Measurements from ENCODE around the gene DHRSX. TPM values are rescaled to one million over a fixed set of nuclear protein-coding genes. Genes with fewer than 3 reads are reported as not detected.

DHRSX gene
- total and polyA plus RNA-seq, 2 donors from 2014 or later, result 26.4 to 30.0 TPM

GRCh38 chrX:2427737-2428136, 73.0 kb downstream of the DHRSX start:
- Histone ChIP-seq H3K9me3 (ENCODE audit: control insufficient read depth in 2 of 3, insufficient read depth in 1 of 3, low read length in 3 of 3) (no peaks in the 10 kb centered on the region), H3K9ac (ENCODE audit: low read length in 3 of 3) (no peak overlapping the region), H3K36me3 (ENCODE audit: control insufficient read depth in 2 of 3, insufficient read depth in 3 of 3, low read length in 3 of 3) (peaks cover 0 to 6% (median 0%) of the 10 kb centered on the region in 3 donors), H3K4me1 (ENCODE audit: control insufficient read depth in 2 of 3, insufficient read depth in 2 of 3, low read depth in 1 of 3, low read length in 3 of 3) (peaks cover 0 to 3% (median 0%) of the 10 kb centered on the region in 3 donors), H3K4me3 (ENCODE audit: low read length in 3 of 3) (no peak overlapping the region), H3K27ac (ENCODE audit: low read depth in 2 of 2, low read length in 2 of 2) (no peak overlapping the region), H3K27me3 (ENCODE audit: control insufficient read depth, insufficient read depth, low read length) (no peaks in the 10 kb centered on the region)
- intact Hi-C loops (cut with DNase I), result no loop called here
- DNase-seq (no peak), FAIRE-seq (no peak)
- TF ChIP-seq CTCF (IDR thresholded peaks at IDR 0.05; ENCODE audit: borderline replicate concordance, extremely low read depth, insufficient read depth), result no peak

- Histone ChIP-seq H3K36me3 (ENCODE audit: control insufficient read depth in 2 of 3, insufficient read depth in 3 of 3, low read length in 3 of 3) (peaks cover 0 to 6% (median 0%) of the 10 kb centered on the region in 3 donors), H3K27ac (ENCODE audit: low read depth in 2 of 2, low read length in 2 of 2) (no peak overlapping the region), H3K4me3 (ENCODE audit: low read length in 3 of 3) (no peak overlapping the region), H3K4me1 (ENCODE audit: control insufficient read depth in 2 of 3, insufficient read depth in 2 of 3, low read depth in 1 of 3, low read length in 3 of 3) (peaks cover 0 to 3% (median 0%) of the 10 kb centered on the region in 3 donors), H3K9ac (ENCODE audit: low read length in 3 of 3) (no peak overlapping the region), H3K27me3 (ENCODE audit: control insufficient read depth, insufficient read depth, low read length) (no peaks in the 10 kb centered on the region), H3K9me3 (ENCODE audit: control insufficient read depth in 2 of 3, insufficient read depth in 1 of 3, low read length in 3 of 3) (no peaks in the 10 kb centered on the region)
- FAIRE-seq (no peak), DNase-seq (no peak)
- intact Hi-C loops (cut with DNase I), result no loop called here
- no peak for TF ChIP-seq CTCF (IDR thresholded peaks at IDR 0.05; ENCODE audit: borderline replicate concordance, extremely low read depth, insufficient read depth)
Measured at GRCh38 chrX:2427147-2427546, 73.6 kb downstream of the DHRSX start.

- no peaks in the 10 kb centered on the region for H3K27me3 ChIP-seq (ENCODE audit: control insufficient read depth, insufficient read depth, low read length)
- DNase-seq (no peak), FAIRE-seq (no peak)
- H3K4me3 ChIP-seq (ENCODE audit: low read length in 3 of 3), result no peak overlapping the region
- no peak overlapping the region for H3K9ac ChIP-seq (ENCODE audit: low read length in 3 of 3)
- no peak overlapping the region for H3K27ac ChIP-seq (ENCODE audit: low read depth in 2 of 2, low read length in 2 of 2)
- H3K36me3 ChIP-seq (ENCODE audit: control insufficient read depth in 2 of 3, insufficient read depth in 3 of 3, low read length in 3 of 3), result peaks cover 0 to 6% (median 0%) of the 10 kb centered on the region in 3 donors
- H3K9me3 ChIP-seq (ENCODE audit: control insufficient read depth in 2 of 3, insufficient read depth in 1 of 3, low read length in 3 of 3), result no peaks in the 10 kb centered on the region
- TF ChIP-seq CTCF (IDR thresholded peaks at IDR 0.05; ENCODE audit: borderline replicate concordance, extremely low read depth, insufficient read depth), result no peak
- peaks cover 0 to 3% (median 0%) of the 10 kb centered on the region in 3 donors for H3K4me1 ChIP-seq (ENCODE audit: control insufficient read depth in 2 of 3, insufficient read depth in 2 of 3, low read depth in 1 of 3, low read length in 3 of 3)
- intact Hi-C loops (cut with DNase I), result no loop called here
Measured at GRCh38 chrX:2426289-2426882, 74.4 kb downstream of the DHRSX start.
